ENCODE results near the gene SLC8A1. TPM values are rescaled to one million over a fixed set of nuclear protein-coding genes. Genes with fewer than 3 reads are reported as not detected.

The SLC8A1 gene
- total RNA-seq, 1 donor from 2014 or later, result 5.7 TPM

- Mint-ChIP-seq H3K9me3 (ENCODE audit: low read depth) (no peaks in the 10 kb centered on the region), H3K4me3 (ENCODE audit: low read depth) (no peak overlapping the region), H3K27ac (no peak overlapping the region), H3K4me1 (ENCODE audit: low read depth) (peaks cover 11% of the 10 kb centered on the region), H3K27me3 (no peaks in the 10 kb centered on the region), H3K36me3 (ENCODE audit: insufficient read depth) (no peaks in the 10 kb centered on the region)
- no peak for TF ChIP-seq CTCF (IDR thresholded peaks at IDR 0.05; ENCODE audit: unreplicated experiment)
- DNase-seq (ENCODE audit: low spot score, unreplicated experiment), result no peak
These were observed 285.9 kb downstream of the SLC8A1 start for GRCh38 chr2:40166006-40166405.

- DNase-seq (ENCODE audit: low spot score, unreplicated experiment), result no peak
- no peaks in the 10 kb centered on the region for H3K27me3 Mint-ChIP-seq
- H3K9me3 Mint-ChIP-seq (ENCODE audit: low read depth), result no peaks in the 10 kb centered on the region
- H3K4me3 Mint-ChIP-seq (ENCODE audit: low read depth), result no peak overlapping the region
- no peak overlapping the region for H3K27ac Mint-ChIP-seq
- no peak for TF ChIP-seq CTCF (IDR thresholded peaks at IDR 0.05; ENCODE audit: unreplicated experiment)
- H3K4me1 Mint-ChIP-seq (ENCODE audit: low read depth), result peaks cover 11% of the 10 kb centered on the region
- H3K36me3 Mint-ChIP-seq (ENCODE audit: insufficient read depth), result no peaks in the 10 kb centered on the region
These were observed 286.4 kb downstream of the SLC8A1 start for GRCh38 chr2:40165509-40165844.

GRCh38 chr2:40164736-40165508 is 287.0 kb downstream of the SLC8A1 start:
- H3K27ac Mint-ChIP-seq, result no peak overlapping the region
- no peaks in the 10 kb centered on the region for H3K36me3 Mint-ChIP-seq (ENCODE audit: insufficient read depth)
- no peak for DNase-seq (ENCODE audit: low spot score, unreplicated experiment)
- TF ChIP-seq CTCF (IDR thresholded peaks at IDR 0.05; ENCODE audit: unreplicated experiment), result no peak
- no peak overlapping the region for H3K4me3 Mint-ChIP-seq (ENCODE audit: low read depth)
- H3K27me3 Mint-ChIP-seq, result no peaks in the 10 kb centered on the region
- H3K9me3 Mint-ChIP-seq (ENCODE audit: low read depth), result no peaks in the 10 kb centered on the region
- H3K4me1 Mint-ChIP-seq (ENCODE audit: low read depth), result peaks cover 9% of the 10 kb centered on the region

GRCh38 chr2:40161986-40162385 is 289.9 kb downstream of the SLC8A1 start:
- no peak for DNase-seq (ENCODE audit: low spot score, unreplicated experiment)
- no peaks in the 10 kb centered on the region for H3K9me3 Mint-ChIP-seq (ENCODE audit: low read depth)
- no peaks in the 10 kb centered on the region for H3K4me1 Mint-ChIP-seq (ENCODE audit: low read depth)
- H3K27ac Mint-ChIP-seq, result no peak overlapping the region
- no peaks in the 10 kb centered on the region for H3K27me3 Mint-ChIP-seq
- no peak for TF ChIP-seq CTCF (IDR thresholded peaks at IDR 0.05; ENCODE audit: unreplicated experiment)
- no peaks in the 10 kb centered on the region for H3K36me3 Mint-ChIP-seq (ENCODE audit: insufficient read depth)
- no peak overlapping the region for H3K4me3 Mint-ChIP-seq (ENCODE audit: low read depth)

- no peak overlapping the region for H3K27ac Mint-ChIP-seq
- no peaks in the 10 kb centered on the region for H3K27me3 Mint-ChIP-seq
- DNase-seq (ENCODE audit: low spot score, unreplicated experiment), result no peak
- no peaks in the 10 kb centered on the region for H3K4me1 Mint-ChIP-seq (ENCODE audit: low read depth)
- no peak overlapping the region for H3K4me3 Mint-ChIP-seq (ENCODE audit: low read depth)
- TF ChIP-seq CTCF (IDR thresholded peaks at IDR 0.05; ENCODE audit: unreplicated experiment), result no peak
- H3K9me3 Mint-ChIP-seq (ENCODE audit: low read depth), result no peaks in the 10 kb centered on the region
- H3K36me3 Mint-ChIP-seq (ENCODE audit: insufficient read depth), result no peaks in the 10 kb centered on the region
These were observed 291.1 kb downstream of the SLC8A1 start for GRCh38 chr2:40160751-40161218.

Data from progenitor cell of endocrine pancreas (in vitro differentiated cells).